ENCODE data around the gene DGKZ. TPM values are rescaled to one million over a fixed set of nuclear protein-coding genes. Genes with fewer than 3 reads are reported as not detected.

DGKZ gene
- total and polyA plus RNA-seq, 2 donors (not counting 3 experiments of a cell fraction or from before 2014, with no cell fraction given): 88.8 to 127 TPM

DNA sequence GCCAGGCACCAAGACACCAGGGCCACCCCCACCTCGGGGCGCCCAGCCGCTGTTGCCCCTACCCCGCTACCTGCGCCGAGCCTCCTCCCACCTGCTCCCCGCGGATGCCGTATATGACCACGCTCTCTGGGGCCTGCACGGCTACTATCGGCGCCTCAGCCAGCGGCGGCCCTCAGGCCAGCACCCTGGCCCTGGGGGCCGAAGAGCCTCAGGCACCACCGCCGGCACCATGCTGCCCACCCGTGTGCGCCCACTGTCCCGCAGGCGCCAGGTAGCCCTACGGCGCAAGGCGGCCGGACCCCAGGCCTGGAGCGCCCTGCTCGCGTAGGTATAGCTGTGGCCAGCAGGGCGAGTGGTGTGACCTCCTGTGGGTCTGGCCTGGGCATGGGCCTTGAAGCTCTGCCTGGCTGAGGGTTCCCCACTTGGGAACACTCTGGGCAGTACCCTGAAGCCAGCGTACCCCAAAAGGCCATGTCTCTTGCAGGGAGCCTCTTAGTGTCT, 19.4 kb downstream of the DGKZ start:
- POLR2A ChIA-PET: no interaction called here
- intact Hi-C loops (cut with micrococcal nuclease): loop anchor here (1.0 kb wide), 3 partner anchors 14 to 127 kb away; partner anchors contain the start of gene DGKZ

More for the DNA sequence above, 19.4 kb downstream of the DGKZ start:
- dilution Hi-C loops (cut with MboI; ENCODE audit: extremely low pct_ligation_motif_present, low sequenced_read_pairs): no loop called here
- Histone ChIP-seq H3K4me3 (replicated peaks in 1 of 3; ENCODE audit: insufficient read depth in 1 of 3, low read depth in 1 of 3, low read length in 3 of 3) (no peak overlapping the region), H3K4me1 (ENCODE audit: control insufficient read depth, extremely low read depth, insufficient read depth, low read length) (peaks cover 25% of the 10 kb centered on the region), H3K27ac (ENCODE audit: insufficient read depth, low read depth, low read length) (no peak overlapping the region), H3K36me3 (ENCODE audit: control insufficient read depth in 2 of 2, extremely low read depth in 1 of 2, insufficient read depth in 2 of 2, low read length in 2 of 2) (peaks cover 0 to 11% of the 10 kb centered on the region in 2 experiments), H3K79me2 (ENCODE audit: control insufficient read depth, insufficient read depth, low read length) (peaks cover 25% of the 10 kb centered on the region), H4K20me1 (replicated peaks; ENCODE audit: control insufficient read depth, extremely low read depth, insufficient read depth, low read length) (no peaks in the 10 kb centered on the region), H3K9me3 (replicated peaks; ENCODE audit: control insufficient read depth, insufficient read depth, low read length) (no peaks in the 10 kb centered on the region), H3K9ac (replicated peaks; ENCODE audit: extremely low read depth, insufficient read depth, low read length) (no peak overlapping the region), H3K27me3 (ENCODE audit: control insufficient read depth in 2 of 2, insufficient read depth in 2 of 2, low read length in 2 of 2) (no peaks in the 10 kb centered on the region), H3K9me1 (replicated peaks; ENCODE audit: control insufficient read depth, extremely low read depth, insufficient read depth, low read length) (no peaks in the 10 kb centered on the region), H3K4me2 (ENCODE audit: insufficient read depth, low read length) (no peak overlapping the region), H2AFZ (ENCODE audit: low read depth, low read length) (no peak overlapping the region)
- CTCF ChIA-PET: interaction anchor here (0.8 to 11.6 kb wide), 2 partner anchors 15 to 16 kb away, joined by 3 to 200 read pairs; partner anchors contain the start of gene DGKZ
- DNase-seq (ENCODE audit: low read depth, low spot score): no peak
- no peak for FAIRE-seq
- TF ChIP-seq, protein P1, sequence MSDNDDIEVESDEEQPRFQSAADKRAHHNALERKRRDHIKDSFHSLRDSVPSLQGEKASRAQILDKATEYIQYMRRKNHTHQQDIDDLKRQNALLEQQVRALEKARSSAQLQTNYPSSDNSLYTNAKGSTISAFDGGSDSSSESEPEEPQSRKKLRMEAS (IDR thresholded peaks at IDR 0.05; ENCODE audit: insufficient read depth, insufficient read length): no peak
- TF ChIP-seq JUN (IDR thresholded peaks at IDR 0.05; ENCODE audit: borderline replicate concordance, insufficient read depth, insufficient read length, low read depth) (no peak), GATA2 (IDR thresholded peaks at IDR 0.05; ENCODE audit: insufficient read depth, insufficient read length, low read depth, low read length) (no peak), MYC (IDR thresholded peaks at IDR 0.05; ENCODE audit: low read depth, low read length) (no peak), POLR2A (IDR thresholded peaks at IDR 0.05; ENCODE audit: low read depth, low read length) (no peak)
- TF ChIP-seq, protein P2, sequence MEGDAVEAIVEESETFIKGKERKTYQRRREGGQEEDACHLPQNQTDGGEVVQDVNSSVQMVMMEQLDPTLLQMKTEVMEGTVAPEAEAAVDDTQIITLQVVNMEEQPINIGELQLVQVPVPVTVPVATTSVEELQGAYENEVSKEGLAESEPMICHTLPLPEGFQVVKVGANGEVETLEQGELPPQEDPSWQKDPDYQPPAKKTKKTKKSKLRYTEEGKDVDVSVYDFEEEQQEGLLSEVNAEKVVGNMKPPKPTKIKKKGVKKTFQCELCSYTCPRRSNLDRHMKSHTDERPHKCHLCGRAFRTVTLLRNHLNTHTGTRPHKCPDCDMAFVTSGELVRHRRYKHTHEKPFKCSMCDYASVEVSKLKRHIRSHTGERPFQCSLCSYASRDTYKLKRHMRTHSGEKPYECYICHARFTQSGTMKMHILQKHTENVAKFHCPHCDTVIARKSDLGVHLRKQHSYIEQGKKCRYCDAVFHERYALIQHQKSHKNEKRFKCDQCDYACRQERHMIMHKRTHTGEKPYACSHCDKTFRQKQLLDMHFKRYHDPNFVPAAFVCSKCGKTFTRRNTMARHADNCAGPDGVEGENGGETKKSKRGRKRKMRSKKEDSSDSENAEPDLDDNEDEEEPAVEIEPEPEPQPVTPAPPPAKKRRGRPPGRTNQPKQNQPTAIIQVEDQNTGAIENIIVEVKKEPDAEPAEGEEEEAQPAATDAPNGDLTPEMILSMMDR (IDR thresholded peaks at IDR 0.05; ENCODE audit: extremely low read depth in 1 of 2, insufficient read depth in 1 of 2, low read depth in 1 of 2, low read length in 2 of 2): no peak
- no TSS peak for BruUV-seq (replicated peaks)
